A172 (cell line): Measurements from ENCODE around the gene CAMTA1. TPM values are rescaled to one million over a fixed set of nuclear protein-coding genes. Genes with fewer than 3 reads are reported as not detected.

Source experiments
- DNase-seq: peaks from one replicate; pipeline ENCODE4 v3.0.0-alpha.2; 2015; ENCODE audit warnings: low spot score
- total RNA-seq: library from RNA; depleted of rRNA; stranded (reverse); fragments of >200 nt; shearing (Covaris generic); gene quantifications from 2 replicates; pipeline ENCODE4 v1.2.3, GENCODE V29; 2014

Gene CAMTA1
- total RNA-seq, 1 experiment from 2014 or later = 97.5 TPM

DNA sequence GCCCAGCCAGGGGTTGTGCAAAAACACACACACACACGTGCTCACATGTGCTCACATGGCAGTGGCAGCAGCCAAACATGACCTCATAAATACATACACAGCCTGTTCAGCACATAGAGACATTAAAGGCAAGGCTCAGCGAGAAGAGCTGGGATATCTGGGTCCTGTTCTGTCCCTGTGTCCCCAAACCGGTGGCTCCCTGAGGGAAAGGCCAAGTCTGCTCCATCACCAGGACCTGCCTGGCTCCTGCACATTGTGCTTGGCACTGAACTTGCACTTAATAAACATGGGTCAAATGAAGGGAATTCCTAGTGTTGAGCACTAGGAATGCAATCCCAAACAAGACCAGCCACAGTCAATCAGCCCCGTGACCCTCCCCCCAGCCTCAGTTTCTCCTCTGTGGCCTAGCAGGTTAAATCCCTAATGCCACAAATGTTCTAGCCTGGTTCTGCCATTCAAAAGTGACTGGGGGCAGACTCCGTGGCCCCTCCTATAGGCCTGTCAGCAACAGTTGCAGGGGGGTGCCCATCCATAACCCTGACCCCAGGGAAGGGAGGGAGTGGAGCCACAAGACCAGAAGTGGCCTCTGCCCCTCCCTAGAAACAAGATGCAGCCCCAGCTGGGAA lies 825.0 kb downstream of the CAMTA1 start:
- no peak for DNase-seq

DNA sequence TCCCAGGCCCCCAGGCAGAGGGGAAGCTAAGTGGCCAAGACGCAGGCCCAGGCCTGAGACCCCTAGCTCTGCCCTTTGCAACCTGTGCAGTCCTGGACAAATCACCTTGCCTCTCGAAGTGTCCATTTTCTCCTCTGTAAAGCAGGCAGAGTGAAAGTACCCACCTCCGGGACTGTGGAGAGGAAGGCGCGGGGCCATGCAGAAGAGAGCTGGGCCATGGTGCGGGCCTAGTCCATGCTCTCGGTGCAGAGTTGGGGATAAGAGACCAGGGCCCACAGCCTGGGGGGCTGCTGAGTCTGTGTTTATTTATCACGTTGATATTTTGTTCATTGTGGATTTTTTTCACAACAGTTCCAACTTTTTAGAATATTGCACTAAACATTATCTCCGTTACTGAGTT lies 825.7 kb downstream of the CAMTA1 start:
- no peak for DNase-seq

DNA sequence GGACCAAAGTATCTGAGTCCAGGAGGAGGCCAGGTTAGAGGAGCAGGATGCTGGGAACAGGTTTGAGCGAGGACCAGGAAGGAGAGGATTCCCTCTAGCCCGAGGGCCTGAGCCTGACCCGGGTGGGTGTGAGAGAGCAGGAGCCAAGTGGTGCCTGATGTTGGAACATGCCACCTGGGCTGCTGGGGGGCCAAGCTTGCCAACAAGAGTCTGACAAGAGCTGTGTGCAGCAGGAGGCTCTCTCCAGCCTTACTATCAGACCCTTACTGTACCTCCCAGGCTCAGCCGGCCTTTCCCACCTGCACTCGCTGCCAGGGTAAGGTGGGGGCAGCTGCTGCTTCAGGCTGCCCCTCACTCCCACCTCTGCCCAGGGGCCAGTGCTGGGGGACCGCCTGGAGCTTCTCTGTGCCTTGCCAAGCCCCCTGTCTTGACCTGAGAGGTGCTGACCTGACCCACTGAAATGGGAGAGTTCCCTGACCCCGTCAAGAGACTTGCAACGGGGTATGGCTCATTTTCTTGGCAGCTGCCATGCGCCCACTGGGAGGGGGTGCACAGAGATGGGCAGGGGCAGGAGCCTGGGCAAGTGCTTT lies 826.3 kb downstream of the CAMTA1 start:
- DNase-seq = no peak

DNA sequence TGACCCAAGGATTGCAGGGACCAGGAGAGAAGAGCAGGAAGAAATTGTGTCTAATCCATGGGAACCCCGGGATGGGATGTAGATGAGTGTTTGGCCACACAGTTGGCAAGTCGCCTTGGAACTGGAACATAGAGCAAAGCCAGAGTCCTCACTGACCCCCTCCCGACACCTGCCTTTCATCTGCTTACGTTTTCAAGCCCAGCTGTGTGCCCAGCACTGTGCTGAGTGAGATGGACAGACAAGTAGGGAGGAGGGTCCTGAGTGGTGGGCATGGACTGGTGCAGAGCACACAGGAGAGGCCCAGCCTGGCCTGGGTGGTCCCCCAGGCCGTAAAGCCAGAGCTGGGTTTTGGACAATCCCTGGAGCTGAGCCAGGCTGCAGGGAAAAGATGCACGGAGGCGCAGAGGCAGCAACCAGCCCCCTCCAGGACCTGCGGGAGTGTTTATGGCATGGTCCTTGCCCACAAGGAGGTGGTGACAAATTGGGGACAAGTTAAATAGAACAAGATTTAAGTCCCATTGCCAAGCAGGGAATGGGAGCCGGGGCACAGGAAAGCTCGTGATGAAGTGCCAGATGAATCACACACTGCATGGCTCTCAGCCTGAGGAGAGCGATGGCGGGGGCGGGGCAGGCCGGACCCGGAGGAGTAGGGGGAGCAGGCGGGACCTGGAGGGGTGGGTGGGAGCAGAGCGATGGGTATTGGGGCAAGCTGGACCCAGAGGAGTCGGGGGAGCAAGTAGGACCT lies 828.0 kb downstream of the CAMTA1 start:
- DNase-seq = peak; percentile 22

DNA sequence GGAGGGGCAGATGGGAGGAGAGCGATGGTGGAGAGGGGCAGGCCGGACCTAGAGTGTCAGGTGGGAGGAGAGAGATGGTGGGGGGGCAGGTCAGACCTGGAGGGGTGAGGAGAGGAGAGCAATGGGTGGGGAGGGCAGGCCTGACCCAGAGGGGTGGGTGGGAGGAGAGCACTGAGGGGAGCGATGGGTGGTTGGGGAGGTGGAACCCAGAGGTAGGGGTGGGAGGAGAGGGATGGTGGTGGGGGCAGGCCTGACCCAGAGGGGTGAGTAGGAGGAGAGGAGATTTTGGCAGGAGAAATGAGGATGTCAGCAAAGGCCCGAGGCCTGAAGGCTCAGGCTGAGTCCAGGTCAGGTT lies 828.6 kb downstream of the CAMTA1 start:
- DNase-seq = no peak

DNA sequence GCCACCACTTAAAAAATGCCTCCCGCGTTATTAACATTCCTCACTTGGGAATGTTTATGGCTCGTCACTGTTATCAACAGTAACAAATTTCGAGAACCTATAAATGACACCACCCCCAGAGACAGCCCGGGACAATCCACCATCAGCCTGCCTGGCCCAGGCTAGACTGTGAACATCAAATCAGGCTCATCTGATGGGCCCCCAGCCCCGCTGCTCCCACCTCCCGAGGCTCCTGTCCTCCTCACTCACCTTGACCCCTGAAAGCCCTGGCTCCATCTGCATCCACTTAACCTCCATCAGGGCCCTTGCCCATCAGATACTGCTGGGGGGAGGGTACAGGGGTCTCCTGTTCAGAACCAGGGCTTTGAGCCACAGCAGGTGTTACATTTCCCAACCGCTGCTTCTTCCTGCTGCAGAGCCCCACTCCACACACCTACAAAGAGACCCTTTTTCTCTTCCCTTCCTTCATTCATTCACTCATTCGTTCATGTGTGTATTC lies 829.4 kb downstream of the CAMTA1 start:
- DNase-seq = no peak

DNA sequence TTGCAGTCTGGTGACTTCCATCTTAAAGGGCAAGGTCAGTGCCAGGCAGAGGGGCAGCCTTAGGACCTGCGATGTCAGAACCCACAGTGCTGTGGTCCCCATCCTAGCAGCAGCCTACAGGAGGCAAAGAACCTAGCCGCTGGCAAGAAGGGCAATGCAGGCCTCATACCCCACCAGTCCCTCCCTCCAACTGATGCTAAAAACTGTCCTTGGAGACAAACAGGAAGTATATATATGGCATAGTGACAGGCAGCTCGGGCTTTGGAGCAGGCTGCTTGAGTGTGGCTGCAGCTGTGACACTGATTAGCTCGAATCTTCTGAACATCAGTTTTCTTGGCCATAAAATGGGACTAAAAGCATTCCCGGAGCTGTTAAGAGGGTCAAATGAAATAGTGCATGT lies 829.9 kb downstream of the CAMTA1 start:
- no peak for DNase-seq

DNA sequence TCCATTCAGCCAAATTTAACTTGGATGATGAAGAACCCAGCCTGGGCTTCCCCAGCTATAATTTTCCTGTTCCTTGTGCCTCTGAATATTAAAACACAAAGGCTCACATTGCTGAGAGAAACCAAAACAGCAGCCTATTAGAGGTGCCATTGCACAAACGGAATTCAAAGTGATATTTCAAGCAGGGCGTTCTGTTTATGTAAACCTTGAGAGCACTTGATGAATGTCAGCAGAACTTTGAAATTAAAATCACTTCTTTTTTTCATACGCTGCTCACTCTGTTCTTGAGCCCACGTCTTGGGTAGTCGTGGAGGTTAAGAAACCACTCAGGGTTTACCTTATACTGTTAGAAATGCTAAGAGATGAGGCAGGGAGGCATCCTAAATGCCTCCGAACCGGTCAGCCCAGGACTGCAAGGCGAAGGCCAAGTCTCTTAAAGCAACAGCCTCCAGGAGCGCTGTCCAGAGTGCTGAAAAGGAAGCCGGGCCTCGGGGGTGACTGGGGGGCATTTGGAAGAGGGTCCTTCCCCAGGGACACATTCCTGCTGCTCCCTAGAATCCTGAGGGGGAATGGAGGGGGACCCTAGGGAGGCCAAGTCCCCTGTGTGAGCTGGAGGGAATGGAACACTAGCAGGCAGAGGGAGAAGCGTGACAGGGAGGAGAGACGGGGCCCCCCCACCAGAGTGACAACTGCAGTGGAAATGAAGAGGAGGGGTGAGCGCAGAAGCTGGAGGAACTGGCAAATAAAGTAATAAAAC lies 831.0 kb downstream of the CAMTA1 start:
- peak; percentile 15 for DNase-seq

DNA sequence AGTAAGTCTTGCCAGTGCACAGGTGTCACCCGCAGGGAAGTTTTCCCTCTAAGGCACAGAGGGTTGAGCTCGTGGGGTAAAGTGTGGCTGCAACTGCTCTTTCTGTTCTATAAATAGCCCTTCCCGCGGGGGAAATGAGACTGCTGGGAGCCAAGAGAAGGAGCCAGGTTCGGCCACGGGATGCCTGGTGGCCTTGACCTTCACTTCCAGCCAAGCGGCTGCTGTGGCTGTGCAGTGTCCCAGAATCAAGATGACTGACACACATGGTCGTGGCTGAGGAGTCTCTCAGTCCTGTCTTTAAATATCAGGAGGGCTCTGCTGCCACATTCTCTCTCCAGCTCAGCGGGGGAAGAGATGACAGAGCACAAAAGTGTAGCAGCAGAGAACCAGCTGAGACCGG lies 831.7 kb downstream of the CAMTA1 start:
- no peak for DNase-seq

DNA sequence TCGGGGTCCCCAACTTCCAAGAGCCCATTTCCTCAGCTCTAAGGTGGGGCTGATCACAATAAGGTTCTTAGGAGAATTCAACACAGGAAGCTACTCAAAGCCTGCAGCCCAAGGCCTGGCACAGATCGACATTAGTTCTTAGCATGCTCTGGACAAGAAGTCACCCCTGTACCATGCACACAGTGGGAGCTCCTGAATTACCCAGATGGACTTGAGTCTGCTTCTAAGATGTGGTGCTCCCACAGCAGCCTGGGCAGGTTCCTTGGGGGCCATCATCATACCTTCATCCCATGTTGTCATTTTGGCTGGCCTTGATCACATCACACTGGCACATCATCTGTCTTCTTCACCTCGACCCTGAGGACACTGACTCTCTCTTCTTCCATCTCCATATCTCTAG lies 832.6 kb downstream of the CAMTA1 start:
- DNase-seq = no peak

DNA sequence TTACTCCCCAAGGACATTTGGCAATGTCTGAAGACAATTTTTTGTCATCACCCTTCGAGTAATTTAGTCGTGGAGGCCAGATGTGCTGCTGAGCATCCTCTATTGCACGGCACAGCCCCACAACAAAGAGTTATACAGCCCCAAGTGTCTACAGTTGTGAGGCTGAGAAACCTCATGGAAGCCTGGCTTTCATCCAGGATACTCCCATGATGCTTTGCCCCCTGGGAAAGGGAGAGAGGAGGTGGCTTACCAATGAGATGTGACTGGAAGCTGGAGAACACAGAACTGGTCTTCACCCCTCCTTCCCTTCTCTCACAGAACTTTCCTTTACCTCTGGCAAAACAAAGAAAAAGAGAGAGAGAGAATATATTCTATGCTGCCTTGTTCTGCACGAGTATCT lies 834.9 kb downstream of the CAMTA1 start:
- no peak for DNase-seq

DNA sequence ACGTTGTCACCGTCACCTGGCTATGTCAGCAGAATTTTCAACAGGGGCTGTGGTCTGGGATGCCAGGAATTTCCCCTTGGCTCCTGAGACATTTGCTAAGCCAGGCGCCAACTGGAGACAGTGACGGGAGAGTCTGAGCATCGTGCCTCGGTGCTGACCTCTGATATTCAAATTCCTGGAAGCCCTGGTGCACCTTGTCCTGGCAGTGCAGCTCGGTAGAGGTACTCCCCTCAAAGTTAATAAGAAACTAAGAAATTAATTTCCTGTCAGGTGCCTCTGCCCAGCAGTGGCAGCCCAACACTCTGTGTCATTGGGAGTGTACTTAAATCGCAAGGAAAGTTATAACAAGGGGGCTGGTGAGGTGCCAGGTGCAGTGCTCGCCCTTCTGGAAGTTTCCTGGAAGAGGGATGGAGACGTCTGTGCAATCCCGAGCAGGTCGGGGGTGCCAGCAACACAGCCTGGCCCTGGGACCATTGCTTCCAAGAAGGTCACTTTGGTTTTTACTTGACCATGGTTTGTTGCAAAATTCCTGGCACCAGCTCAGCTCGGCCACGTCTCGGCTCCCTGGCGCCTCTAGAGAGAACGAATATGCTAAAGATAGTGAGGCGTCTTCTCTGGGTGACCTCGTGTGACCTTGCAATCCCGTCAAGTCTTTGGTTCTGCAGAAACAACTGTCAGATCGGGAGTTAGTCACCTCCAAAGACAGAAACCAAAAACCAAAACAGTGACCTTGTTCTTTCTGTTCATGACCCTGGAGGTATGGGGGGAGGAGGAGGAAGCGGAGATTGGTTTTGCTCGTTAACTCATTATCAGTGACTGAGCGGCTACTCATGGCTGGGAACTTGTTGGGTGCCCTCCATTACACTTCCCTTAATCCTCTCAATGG lies 836.3 kb downstream of the CAMTA1 start:
- DNase-seq = peak; percentile 87

DNA sequence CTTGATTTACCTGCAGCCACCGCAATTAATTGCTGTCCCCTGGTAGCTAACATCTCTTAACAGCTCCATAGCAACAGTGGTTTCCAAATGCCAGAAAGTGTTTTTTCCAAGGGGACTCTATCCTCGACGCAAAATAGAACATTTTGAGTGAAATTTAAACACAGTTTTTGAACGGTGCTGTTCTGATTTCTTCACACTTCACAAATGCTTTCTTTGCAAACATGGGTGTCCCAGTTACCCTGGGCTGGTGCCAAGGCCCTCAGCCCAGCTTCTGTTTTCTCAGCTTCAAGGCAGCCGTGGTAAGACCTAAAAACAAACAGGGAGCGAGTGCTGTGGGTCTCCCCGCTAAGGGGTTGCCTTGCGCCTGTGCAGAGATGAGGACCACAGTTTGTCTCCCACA lies 838.6 kb downstream of the CAMTA1 start:
- no peak for DNase-seq

DNA sequence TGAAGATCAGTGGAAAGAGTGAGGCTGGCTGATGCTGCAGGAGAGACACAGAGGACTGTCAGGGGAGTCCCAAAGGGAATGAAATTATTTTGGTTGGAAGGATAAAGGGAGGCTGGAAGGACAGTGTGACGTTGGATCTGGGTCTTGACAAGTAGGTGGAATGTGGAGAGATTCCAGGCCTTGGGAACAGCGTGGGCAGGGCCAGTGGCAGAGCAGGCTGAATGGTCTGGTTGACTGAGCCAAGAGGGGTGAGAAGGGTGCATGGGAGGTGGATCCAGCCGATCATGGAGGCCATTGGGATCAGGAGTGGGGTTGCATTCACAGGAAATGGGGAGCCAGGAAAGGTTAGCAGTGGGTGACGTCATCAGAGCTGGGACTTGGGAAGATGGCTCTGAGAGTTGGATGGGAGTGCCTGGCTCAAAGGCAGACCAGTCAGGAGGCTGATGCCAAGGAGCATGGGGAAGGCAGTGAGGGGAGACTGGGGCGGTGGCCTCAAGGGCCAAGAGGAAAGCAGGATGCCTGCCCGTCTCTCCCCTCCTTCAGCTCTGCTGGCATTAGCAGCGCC lies 839.6 kb downstream of the CAMTA1 start:
- DNase-seq = no peak

DNA sequence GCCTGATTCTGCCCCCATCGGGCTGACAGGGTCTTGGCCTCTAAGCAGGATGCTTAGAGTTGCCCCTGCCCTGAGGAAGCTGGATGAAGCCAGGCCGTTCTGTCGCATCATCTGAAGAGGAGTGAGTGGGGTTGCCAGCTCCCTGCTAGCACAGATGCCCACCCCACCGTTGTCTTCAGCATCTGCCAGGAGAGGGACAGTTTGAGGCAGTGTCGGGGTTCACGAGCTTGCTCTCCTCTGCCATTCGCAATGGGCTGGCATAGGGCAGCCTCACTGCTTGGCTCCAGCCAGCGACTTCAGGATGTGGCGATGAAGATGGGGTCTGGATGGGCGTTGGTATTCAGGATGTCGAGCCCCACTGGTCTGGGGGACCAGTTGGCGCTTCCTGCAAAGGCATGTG lies 840.1 kb downstream of the CAMTA1 start:
- no peak for DNase-seq

DNA sequence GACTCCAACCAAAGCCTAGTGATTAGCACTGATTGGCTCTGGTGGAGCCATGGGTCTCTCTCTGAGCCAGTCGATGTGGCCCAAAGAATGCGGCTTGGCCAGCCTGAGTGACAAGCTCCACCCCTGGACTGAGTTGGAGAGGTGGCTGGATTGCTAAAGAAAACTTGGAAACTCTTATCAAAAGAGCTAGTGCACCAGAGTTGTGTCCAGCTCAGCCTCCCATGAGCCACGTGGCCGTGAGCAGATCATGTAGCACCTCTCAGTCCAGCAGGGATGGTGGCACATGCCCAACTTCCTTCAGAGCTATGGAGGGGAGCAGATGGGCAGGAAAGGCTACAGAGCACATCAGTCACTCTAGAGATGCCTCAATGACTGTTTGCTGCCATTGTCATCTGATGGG lies 843.0 kb downstream of the CAMTA1 start:
- no peak for DNase-seq

DNA sequence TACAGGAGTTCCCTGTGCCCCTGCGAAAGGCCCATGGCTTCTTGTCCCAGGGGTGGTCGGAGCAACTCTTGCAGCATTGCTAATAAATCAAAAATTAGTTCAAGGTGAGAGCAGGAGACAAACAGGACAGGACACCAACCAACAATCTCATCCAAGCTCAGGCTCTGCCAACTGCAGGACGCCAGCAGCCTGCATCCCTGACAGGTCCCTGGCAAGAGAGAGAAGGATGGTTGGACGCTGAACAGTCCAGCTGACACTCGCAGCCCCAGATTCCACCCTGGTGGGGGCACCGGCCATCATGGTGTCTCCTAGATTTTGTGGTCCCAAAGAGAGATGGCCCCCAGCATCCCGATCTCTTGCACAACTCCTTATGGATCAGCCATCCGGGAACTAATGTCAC lies 843.8 kb downstream of the CAMTA1 start:
- DNase-seq = no peak

DNA sequence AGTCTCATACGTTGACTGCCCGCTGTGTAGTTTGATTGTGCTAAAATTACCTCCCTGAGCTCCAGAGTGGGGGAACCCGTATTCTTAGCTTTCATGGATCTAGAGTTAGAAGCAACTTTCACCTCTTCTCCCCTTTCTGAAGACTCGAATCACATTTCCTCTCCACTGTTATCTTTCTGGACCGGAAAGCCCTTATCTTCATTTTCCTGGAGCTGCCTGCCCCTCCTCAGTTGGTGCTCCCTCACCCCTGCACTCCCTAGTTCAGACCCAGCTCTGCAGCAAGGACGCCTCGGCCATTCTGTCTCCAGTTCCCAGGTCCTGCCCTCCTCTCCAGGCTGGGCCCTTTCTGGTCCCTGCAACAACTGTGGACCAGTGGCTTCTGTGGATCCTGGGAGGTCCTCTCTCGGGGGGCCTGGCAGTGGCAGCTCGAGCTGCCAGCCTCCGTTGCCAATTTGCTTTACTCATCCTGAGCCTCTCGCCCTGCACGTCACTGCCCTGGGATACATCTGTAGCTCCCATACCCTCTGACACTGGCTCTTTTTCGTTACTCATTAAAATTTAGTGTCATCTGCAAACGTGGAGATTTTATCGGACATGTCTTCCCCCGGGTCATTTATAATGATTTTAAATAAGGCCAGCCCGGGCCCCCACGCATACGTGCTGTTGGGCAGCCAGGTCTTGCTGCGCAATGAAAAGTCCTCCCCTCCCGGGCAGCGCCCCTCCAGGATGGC lies 844.4 kb downstream of the CAMTA1 start:
- DNase-seq = no peak

DNA sequence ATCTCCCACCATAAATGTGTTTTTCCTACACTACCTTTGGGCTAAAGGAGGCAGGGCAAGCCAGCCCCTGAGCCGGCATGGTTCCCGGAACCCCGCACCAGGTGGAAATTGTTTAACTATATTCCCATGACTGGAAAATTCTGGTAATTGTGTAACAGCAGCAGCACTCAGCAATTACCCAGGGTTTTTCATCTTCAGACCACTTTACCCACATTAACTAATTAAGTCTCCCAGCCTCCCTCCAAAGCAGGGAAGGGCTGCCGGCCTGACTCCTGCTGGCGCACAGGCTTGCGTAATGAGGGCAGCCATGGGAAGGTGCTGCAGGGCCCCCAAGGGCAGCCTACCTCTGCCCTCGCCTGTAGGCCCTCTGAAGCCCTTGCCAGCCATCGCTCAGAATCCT lies 845.1 kb downstream of the CAMTA1 start:
- no peak for DNase-seq

DNA sequence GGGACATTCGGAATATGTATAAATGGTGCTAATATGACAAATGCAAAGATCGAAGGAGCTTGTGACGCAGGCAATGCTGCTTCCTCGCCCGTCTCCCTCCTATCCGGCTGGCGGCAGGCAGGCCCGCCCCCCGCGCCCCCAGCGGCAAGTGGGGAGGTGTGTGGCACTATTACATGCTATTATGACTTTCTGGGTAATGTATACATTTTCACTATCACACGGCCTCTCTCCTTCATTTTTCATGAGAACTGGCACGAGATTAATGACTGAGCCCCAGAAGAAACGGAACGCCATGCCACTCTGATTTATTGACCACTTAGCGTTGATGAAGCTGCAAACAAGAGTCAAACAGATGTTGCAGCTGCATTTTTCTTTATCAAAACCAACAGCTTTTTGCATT lies 846.9 kb downstream of the CAMTA1 start:
- no peak for DNase-seq
